NCI-H345 treated with DMSO at 0.1 percent for 48 hours (cell line): ENCODE measurements around the gene NIPAL3.
"Not testable (repeated sequence)": the region's sequence is repeated elsewhere in the genome, so short reads cannot be mapped to it uniquely, and the experiment has no call there.

ENCODE experiments used
- DNase-seq: peaks from one replicate; lab custom pipeline; 2025; ENCODE audit not compliant: unreplicated experiment; lab: John Stamatoyannopoulos, UW

NIPAL3 gene

GRCh38 chr1:24514946-24515345 is 99.3 kb downstream of the NIPAL3 start:
- DNase-seq, result no peak

GRCh38 chr1:24515671-24516209 is 100.1 kb downstream of the NIPAL3 start:
- DNase-seq, result not testable (repeated sequence)

GRCh38 chr1:24516506-24516905 is 100.9 kb downstream of the NIPAL3 start:
- no peak for DNase-seq

- no peak for DNase-seq
Measured at GRCh38 chr1:24517898-24518297, 102.3 kb downstream of the NIPAL3 start.

GRCh38 chr1:24520282-24520681 is 104.7 kb downstream of the NIPAL3 start:
- DNase-seq, result not testable (repeated sequence)
